Uterus (tissue), 2 donors: ENCODE data around the gene BIK.
"Not testable (repeated sequence)": the region's sequence is repeated elsewhere in the genome, so short reads cannot be mapped to it uniquely, and the experiment has no call there.

ENCODE experiments used
- POLR2A ChIP-seq, 2 donors: fragments of 450-650 bp; IDR thresholded peaks; one replicate each; pipeline ENCODE4 v1.6.1; 2016; ENCODE audit warnings: antibody characterized with exemption in 2 of 2, mild to moderate bottlenecking in 1 of 2, moderate library complexity in 1 of 2
- TF ChIP-seq, protein P1 (sequence below), 4 experiments: fragments of 200-600 bp in 2 of 4; fragments of 450-650 bp in 2 of 4; sonication (generic) in 2 of 4; IDR thresholded peaks; one replicate each; pipeline ENCODE4 v1.5.1; 2016 to 2019; ENCODE audit warnings: antibody characterized with exemption in 4 of 4, mild to moderate bottlenecking in 2 of 4, moderate library complexity in 1 of 4

DNA sequence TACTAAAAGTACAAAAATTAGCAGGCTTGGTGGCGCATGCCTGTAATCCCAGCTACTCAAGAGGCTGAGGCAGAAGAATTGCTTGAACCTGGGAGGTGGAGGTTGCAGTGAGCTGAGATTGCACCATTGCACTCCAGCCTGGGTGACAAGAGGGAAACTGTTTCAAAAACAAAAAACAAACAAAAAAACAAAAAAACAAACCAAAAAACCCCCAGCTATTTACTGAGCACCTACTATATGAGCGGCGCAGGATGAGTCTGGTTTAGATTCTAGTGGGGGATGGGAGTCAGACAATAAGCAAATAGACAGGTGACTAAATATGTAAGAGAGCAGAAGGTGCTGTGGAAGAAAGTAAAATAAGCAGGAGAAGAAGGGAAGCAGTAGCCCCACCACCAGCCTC is 5.6 kb upstream of the BIK start:
- TF ChIP-seq, protein P1, sequence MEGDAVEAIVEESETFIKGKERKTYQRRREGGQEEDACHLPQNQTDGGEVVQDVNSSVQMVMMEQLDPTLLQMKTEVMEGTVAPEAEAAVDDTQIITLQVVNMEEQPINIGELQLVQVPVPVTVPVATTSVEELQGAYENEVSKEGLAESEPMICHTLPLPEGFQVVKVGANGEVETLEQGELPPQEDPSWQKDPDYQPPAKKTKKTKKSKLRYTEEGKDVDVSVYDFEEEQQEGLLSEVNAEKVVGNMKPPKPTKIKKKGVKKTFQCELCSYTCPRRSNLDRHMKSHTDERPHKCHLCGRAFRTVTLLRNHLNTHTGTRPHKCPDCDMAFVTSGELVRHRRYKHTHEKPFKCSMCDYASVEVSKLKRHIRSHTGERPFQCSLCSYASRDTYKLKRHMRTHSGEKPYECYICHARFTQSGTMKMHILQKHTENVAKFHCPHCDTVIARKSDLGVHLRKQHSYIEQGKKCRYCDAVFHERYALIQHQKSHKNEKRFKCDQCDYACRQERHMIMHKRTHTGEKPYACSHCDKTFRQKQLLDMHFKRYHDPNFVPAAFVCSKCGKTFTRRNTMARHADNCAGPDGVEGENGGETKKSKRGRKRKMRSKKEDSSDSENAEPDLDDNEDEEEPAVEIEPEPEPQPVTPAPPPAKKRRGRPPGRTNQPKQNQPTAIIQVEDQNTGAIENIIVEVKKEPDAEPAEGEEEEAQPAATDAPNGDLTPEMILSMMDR (IDR thresholded peaks at IDR 0.05) = not testable (repeated sequence)
- TF ChIP-seq POLR2A (IDR thresholded peaks at IDR 0.05) = not testable (repeated sequence)
